ENCODE data around the gene EXOC4. TPM values are rescaled to one million over a fixed set of nuclear protein-coding genes. Genes with fewer than 3 reads are reported as not detected.

The EXOC4 gene
- total and polyA plus RNA-seq, 9 donors = 26.8 to 80.5 (median 70.7) TPM

GRCh38 chr7:133556553-133556952 is 303.7 kb downstream of the EXOC4 start:
- no peaks in the 10 kb centered on the region for H3K27me3 ChIP-seq
- H3K36me3 ChIP-seq = no peaks in the 10 kb centered on the region
- DNase-seq = no peak
- H3K4me1 ChIP-seq (ENCODE audit: insufficient read depth) = no peaks in the 10 kb centered on the region
- H3K27ac ChIP-seq = no peak overlapping the region
- TF ChIP-seq POLR2A (IDR thresholded peaks at IDR 0.05) = no peak
- TF ChIP-seq EP300 (IDR thresholded peaks at IDR 0.05) = no peak
- TF ChIP-seq CTCF (IDR thresholded peaks at IDR 0.05) = no peak
- whole genome bisulfite sequencing, 3 donors = 70 to 79% (median 74%) methylated on average over 6 of the region's 6 CpGs
- intact Hi-C loops (cut with DNase I) = no loop called here
- no peaks in the 10 kb centered on the region for H3K9me3 ChIP-seq
- no peak overlapping the region for H3K4me3 ChIP-seq

- DNase-seq = no peak
- Histone ChIP-seq H3K4me1 (ENCODE audit: insufficient read depth) (no peaks in the 10 kb centered on the region), H3K27me3 (no peaks in the 10 kb centered on the region), H3K36me3 (no peaks in the 10 kb centered on the region), H3K4me3 (no peak overlapping the region), H3K9me3 (no peaks in the 10 kb centered on the region), H3K27ac (no peak overlapping the region)
- 96 to 98% (median 98%) methylated on average over 2 of the region's 2 CpGs for WGBS, 3 donors
- intact Hi-C loops (cut with DNase I) = no loop called here
- no peak for TF ChIP-seq CTCF (IDR thresholded peaks at IDR 0.05)
- TF ChIP-seq EP300 (IDR thresholded peaks at IDR 0.05) = no peak
- TF ChIP-seq POLR2A (IDR thresholded peaks at IDR 0.05) = no peak
These were observed 308.0 kb downstream of the EXOC4 start for GRCh38 chr7:133560900-133561299.

GRCh38 chr7:133561396-133561795 is 308.5 kb downstream of the EXOC4 start:
- H3K9me3 ChIP-seq = no peaks in the 10 kb centered on the region

GRCh38 chr7:133562621-133563020 is 309.7 kb downstream of the EXOC4 start:
- H3K9me3 ChIP-seq = no peaks in the 10 kb centered on the region
- 67 to 68% (median 67%) methylated on average over 4 of the region's 4 CpGs for WGBS, 3 donors
- no peaks in the 10 kb centered on the region for H3K4me1 ChIP-seq (ENCODE audit: insufficient read depth)
- intact Hi-C loops (cut with DNase I) = no loop called here
- TF ChIP-seq CTCF (IDR thresholded peaks at IDR 0.05) (no peak), POLR2A (IDR thresholded peaks at IDR 0.05) (no peak), EP300 (IDR thresholded peaks at IDR 0.05) (no peak)
- no peak overlapping the region for H3K4me3 ChIP-seq
- H3K27ac ChIP-seq = no peak overlapping the region
- H3K36me3 ChIP-seq = no peaks in the 10 kb centered on the region
- H3K27me3 ChIP-seq = no peaks in the 10 kb centered on the region
- no peak for DNase-seq

More at GRCh38 chr7:133561396-133561795, 308.5 kb downstream of the EXOC4 start:
- TF ChIP-seq POLR2A (IDR thresholded peaks at IDR 0.05) (no peak), EP300 (IDR thresholded peaks at IDR 0.05) (no peak), CTCF (IDR thresholded peaks at IDR 0.05) (no peak)
- Histone ChIP-seq H3K36me3 (no peaks in the 10 kb centered on the region), H3K4me3 (no peak overlapping the region), H3K27ac (no peak overlapping the region), H3K4me1 (ENCODE audit: insufficient read depth) (no peaks in the 10 kb centered on the region), H3K27me3 (no peaks in the 10 kb centered on the region)
- intact Hi-C loops (cut with DNase I) = no loop called here
- no peak for DNase-seq
- WGBS, 3 donors = 89 to 93% (median 89%) methylated on average over 3 of the region's 3 CpGs

Measured in ovary (tissue), 9 donors.